RPMI8226 (cell line): ENCODE data around the gene CARMIL1.
"Not testable (repeated sequence)": the region's sequence is repeated elsewhere in the genome, so short reads cannot be mapped to it uniquely, and the experiment has no call there.

ENCODE experiments used
- DNase-seq: peaks from one replicate; pipeline ENCODE4 v3.0.0-alpha.2; 2015

Gene CARMIL1

DNA sequence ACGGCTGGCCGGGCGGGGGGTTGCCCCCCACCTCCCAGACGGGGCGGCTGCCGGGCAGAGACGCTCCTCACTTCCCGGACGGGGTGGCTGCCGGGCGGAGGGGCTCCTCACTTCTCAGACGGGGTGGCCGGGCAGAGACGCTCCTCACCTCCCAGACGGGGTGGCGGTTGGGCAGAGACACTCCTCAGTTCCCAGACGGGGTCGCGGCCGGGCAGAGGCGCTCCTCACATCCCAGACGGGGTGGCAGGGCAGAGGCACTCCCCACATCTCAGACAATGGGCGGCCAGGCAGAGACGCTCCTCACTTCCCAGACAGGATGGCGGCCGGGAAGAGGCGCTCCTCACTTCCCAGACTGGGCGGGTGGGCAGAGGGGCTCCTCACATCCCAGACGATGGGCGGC lies 306.9 kb downstream of the CARMIL1 start:
- not testable (repeated sequence) for DNase-seq

DNA sequence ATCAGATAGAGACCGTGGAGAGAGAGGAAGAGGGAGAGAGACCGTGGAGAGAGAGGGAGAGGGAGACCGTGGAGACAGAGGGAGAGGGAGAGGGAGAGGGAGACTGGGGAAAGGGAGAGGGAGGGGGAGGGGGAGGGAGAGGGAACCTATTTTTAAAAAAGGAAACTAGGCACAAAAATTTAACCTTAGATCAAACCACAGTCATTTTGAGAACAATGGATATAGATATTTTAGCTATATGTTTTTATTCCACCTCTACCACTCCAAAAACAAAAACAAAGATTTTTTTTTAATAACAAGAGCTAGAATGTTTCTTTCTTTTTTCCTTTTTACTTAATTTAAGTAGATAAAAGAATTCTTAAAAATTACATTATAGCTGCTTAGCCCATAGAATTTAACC lies 307.8 kb downstream of the CARMIL1 start:
- DNase-seq, result no peak

DNA sequence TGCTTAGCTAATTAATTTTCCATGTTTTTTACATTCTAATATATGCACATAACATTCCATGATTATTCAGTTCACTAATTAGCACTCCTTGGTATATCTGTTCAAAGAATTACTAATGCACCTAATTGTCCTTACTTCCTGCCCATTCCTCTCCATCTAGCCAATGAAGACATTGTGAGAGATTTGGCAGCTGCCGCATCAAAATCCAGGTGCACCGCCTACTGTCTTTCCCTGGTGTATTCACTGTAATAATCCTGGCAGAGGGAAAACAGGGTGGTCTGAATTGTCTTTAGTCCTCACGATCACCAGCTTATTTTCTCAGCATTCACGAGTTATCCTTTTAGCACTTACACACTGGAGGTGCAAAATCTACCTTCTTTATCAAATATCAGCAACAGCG lies 311.8 kb downstream of the CARMIL1 start:
- no peak for DNase-seq

DNA sequence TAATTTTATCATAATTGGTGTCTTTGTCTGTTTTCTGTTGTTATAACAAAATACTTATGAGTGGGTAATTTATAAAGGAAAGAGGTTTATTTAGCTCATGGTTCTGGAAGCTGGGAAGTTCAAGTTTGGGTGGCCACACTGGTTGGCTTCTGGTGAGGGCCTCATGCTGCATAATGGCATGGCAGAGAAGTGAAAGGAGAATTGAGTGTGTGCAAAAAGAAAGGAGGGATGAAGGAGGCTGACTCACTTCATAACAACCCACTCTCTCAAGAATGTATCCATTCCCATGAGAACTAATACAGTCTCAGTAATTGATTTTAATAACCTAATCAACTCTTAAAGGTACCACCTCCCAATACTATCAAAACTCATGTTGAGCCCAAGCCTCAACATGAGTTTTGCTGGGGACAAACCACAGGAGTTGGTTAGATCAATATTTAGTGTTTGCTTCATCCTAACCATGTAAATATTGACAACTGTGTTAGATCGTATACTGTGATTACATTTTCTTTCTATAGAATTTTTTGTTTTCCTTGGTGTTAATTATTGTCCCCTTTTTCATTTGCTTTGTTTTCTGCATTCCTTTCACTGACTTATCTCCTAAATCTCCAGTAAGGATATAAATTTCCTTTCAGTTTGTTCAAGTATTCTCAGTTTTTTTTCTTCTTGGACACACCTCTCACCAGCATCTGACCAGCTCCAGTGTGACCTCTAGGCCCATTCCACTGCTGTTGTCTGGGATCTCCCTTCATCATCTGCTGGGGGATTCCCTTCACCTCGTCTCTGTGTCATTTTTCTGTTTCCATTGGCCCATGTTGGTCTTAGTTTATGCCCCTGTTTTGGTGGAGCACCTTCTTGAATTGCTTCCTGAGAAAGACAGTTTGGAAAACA lies 318.0 kb downstream of the CARMIL1 start:
- DNase-seq, result no peak

DNA sequence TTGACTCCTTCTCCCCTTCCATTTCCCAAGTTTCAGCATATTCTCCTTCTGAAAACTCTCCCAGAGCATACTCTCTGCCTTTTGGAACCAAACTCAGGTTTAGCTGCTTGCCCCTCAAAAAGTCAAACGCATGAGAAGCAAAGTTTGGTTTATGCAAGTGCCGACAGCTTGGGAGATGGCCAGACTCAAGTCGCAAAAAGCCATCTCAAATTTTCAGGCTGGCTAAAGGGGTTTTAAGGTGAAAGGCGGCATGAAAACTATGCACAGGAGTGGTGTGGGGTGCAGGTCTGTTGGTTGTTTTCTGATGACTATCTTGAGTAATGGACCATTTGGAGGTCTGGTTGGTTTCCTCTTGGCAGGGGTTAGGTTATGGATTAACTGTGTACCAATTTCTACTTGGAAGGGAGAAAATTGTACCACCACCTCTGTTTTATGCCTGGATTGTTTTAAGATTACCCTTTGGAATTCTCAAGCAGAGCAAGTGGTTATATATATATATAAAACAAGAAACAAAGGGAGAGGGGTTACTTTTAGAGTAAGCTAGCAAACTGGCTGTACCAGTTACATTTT lies 320.4 kb downstream of the CARMIL1 start:
- no peak for DNase-seq

DNA sequence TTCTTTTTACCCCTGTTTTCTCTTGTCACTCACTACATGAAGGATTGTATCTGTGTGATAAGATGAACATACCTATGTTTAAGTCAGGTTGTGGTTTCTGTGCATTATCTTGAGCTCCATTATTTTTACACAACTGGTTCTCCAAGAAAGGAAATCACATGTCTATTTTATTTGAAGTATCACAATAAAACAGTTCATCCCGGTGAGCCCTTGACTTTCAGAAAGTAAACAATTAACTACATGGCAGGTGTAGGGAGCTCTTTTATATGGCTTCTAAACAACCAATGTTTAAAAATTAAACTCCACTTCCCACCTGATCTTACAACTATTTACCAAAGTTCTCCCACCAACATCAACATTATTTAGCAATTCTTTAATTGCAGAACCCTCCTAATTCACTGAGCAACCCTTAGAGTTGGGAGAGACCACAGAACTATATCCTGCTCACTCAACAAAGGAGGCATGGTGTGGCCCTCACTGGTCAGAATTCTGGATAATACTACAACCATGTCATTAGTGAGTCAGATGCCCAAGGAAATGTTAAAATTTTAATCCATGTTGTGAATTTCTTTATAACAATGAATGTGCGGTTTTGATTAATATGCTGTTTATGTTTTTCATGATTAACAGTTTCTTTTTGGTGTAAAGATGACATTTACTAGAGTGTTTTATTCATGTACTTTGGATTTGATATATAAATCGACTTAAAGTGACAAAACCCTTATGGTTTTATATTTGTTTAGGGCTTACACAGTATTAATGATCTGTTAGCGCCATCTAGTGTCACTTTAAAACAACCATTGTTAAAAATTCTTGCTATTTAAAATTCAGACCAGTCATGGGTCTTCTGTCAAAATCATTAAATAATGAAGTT lies 322.9 kb downstream of the CARMIL1 start:
- DNase-seq, result peak; percentile 54

DNA sequence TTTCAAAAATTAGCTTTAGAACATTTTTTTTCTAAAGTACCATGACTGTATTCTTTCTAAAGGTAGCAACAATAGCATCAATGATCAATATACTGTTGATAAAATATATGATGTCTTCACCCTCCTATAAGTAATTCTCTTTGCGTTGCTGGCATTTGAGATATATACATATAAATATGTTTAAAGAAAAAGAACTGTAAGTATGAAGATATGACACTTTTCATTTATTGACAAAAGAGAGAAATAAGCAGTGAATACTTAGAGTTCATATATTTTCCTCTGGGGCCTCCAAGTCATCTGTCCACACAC lies 323.5 kb downstream of the CARMIL1 start:
- no peak for DNase-seq

DNA sequence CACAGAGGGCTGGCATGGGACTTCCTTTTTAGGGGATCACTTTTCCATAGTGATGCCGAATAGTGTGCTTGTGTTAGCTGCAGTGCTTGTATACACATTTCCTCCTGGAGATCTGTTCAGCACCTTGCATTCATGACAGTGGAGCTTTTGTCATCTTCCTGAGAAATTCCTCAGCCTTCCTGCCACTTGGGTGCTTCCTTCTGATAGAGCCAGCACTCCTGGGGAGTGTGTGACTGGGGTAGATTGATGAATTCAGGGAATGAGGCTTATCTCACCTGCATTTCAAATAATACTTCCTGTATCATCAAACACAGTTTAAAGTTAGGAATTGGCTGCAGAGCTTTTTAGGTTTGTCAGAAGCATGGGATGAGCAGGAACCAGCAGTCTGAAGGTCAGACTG lies 324.1 kb downstream of the CARMIL1 start:
- no peak for DNase-seq

DNA sequence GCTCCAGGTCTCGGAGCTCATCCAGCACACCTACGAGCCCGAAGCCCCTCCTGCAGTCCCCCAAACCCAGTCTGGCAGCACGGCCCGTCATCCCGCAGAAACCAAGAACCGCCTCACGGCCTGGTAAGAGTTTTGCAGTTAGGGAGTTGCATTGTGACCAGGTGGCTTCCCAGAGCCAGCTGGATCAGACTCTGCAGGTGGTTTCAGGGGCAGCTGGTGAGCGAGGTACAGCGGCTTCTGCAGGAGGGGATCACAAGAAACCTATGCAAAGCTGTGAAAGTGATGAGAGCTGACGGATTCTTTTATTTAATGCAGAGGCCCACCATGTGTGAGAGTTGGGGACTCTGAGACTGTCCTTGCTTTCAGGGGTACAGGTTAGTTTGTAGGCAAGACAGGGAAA lies 327.0 kb downstream of the CARMIL1 start:
- DNase-seq, result no peak

DNA sequence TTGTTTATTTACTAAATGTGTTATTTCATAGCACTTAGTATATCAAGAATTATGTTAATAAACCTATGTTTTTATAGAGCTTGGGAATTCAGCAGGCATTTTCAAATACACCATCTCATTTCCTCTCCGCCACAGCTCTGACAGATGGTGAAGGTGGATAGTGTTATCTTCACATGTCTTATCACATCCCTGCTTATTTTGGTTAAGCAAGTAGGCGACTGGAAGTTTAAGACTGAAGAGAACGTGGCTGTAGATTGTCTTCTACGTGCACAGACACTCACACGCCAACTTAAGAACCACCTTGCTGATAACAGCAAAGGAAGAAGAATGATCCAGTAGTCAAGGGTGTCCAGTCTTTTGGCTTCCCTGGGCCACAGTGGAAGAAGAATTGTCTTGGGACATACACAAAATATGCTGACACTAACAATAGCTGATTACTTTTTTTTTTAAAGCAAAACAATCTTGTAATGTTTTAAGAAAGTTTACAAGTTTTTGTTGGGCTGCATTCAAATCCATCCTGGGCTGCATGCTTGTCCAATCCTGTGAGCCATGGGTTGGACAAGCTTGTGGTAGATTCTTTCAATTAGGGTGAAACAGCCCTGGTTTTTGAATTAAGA lies 329.5 kb downstream of the CARMIL1 start:
- DNase-seq, result no peak

DNA sequence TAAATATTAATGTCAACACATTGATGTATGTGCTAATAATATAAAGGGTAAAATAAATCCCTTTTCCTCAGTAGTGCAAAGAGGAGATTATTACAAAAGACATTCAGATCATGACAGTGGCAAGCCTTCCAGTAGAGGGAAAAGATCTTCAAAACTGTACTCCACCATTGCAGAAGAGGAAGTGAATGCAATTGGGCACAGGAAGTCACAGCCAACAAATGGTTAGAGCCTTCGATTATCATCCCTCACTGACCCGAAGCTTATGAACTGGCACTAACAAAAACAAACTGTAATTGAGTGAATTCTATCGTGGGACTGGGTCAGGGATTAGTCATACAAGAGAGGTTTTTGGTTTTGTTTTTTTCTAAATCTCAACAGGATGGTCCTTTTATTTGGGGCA lies 333.5 kb downstream of the CARMIL1 start:
- DNase-seq, result no peak

DNA sequence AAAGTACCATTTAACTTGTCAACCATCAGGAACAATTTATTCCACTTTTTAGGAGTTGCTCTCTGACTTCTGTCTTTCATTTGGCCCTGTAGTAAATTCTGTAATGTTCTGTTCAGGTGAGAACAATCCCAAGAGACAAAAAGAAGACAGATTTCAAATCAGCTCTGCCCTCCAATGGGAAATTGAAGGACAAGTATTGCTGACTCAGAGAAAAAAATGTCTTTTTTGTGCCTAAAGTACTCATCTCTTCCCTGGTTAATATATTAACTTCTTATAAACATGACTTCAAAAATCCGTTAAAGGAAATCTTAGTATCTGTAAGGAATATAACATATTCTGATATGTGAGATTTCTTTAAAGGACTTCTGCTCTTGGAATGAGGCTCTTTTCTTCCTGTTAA lies 334.2 kb downstream of the CARMIL1 start:
- DNase-seq, result no peak

DNA sequence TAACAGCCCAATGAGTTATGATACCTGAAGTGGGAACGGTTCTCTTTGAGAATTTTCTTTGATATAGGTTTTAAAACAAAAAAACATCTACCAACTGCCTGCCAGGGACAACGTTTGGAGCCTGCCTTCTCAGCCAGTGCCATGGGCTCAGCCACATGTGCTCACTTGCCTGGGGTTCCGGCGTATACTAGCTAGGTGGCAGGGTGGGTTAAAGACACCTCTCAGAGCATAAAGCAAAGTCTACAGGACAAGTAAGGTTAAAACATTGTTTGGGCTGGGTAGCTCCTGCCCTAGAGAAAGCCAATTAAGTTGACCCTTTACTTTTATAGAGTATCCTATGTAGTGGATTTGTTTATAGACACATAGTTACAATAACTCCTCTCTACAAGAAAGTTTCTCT lies 334.9 kb downstream of the CARMIL1 start:
- no peak for DNase-seq

DNA sequence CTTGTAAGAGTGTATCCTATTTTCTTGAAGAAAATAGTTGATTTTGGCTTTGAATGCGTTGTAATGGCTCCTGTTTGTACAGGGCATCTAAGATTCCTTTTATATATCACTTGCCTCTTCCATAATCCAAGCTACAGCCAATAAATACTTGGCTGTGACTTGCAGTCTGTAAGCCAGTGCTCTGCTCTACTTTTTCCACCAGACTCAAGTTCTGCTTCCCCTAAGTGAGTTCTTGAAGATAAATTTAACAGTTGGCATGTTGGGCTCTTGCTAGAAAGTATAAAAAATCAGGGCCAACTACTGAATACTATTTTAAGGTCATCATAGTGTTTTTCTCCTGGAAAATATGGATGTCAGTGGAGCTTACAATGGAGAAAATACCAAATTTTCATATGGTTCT lies 336.3 kb downstream of the CARMIL1 start:
- DNase-seq, result no peak

DNA sequence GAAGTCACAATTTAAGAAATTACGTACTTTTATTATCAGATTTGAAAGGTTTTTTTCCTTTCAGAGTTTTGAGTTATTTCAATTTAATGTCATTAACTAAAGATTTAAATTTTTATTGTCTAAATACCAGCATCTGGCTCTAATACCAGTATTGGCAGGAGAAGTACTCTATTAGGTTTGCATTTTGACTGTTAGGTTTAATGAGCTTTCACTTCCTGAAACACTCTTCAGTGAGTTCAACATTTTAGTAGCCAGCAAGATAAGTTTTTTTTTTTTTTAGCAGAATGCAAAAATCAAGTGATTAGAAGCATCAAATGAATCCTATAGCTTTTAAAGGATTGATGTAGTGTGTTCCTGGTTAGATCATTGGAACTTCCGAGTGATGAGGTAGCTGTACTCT lies 338.8 kb downstream of the CARMIL1 start:
- DNase-seq, result no peak

DNA sequence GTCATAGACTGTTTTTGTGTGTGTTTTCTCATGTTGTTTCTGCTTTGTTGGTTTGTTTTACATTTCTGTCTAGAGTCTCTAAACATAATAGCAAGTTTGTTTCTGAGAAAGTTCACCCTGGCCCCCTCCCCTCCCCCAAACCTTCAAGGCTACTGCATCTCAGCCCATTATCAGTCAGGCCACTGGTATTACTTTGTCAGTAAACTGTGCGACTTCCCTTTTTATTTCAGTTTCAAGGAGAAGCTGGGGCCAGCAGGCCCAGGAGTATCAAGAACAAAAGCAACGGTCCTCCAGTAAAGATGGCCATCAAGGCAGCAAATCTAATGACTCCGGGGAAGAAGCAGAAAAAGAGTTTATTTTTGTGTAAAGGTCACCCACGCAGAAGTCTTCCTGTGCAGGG lies 340.0 kb downstream of the CARMIL1 start:
- DNase-seq, result no peak

DNA sequence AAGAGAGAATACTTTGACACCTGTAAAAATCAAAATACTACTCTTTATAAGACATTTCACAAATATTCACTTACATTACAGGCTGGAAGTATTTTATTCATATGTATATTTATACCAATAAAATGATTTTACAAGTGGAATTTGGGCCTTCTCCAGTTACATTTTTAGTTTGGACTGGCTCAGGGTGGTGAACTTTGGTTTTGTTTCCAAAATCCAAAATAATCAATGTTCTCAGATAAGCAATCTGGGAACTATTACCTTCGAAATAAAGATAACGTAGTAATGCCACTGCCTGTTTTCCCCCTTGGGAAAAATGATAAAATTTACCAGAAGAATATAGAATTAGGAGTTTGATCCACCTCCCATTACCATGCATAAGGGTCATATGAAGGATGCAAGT lies 341.2 kb downstream of the CARMIL1 start:
- DNase-seq, result no peak

DNA sequence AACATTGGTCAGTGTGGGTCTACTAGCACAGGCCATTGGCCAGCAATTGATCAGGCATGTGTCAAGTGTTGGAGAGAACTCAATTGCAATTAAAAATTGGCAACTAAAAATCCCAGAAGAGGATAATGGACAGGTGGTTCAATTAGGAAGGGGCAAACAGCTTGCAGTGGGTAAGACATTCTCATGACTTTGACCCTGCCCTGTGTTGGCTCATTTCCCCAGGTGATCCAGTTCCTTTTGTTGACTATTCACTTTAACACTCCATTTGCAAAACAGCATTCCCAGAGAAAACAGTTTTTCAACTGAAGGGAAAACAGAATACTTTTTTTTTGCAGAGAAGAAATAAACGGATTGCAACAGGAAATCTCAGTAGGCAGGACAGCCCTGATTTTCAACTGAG lies 343.9 kb downstream of the CARMIL1 start:
- no peak for DNase-seq

DNA sequence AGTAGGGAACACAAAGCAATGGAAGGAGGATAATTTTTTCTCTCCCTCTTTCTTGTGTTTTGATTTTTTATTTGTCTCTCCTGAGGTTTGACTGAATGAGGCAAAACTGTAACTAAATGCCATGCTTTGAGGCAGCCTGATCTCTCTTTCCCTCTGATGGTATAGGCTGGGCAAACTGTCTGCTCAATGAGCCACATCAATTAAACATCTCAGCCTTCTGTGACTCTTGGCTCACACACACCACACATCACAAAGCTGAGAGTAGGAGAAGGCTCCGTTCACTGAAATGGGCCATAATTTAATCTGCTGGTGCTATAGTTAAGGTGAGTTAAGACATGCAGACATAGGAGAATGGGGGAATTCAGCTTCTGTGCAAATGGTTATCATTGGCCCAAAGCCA lies 344.7 kb downstream of the CARMIL1 start:
- peak; percentile 18 for DNase-seq

DNA sequence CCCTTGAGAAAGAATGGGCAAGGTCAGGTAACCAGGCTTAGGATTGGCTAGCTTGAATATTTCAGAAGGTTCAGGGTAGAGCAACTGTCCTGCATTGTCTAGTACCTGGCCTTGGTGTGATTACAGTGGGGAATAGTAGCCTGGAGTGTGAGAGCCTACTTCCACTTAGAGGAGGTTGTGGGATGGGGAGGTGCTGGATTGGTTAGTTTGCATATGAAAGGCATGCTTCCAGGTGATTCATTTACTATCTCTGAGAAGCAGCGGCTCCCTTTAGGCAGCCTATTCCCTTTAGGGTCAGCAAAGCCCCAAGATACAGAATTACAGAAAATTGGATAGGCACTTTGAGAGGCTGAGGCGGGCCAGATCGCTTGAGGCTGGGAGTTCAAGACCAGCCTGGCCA lies 347.8 kb downstream of the CARMIL1 start:
- no peak for DNase-seq

DNA sequence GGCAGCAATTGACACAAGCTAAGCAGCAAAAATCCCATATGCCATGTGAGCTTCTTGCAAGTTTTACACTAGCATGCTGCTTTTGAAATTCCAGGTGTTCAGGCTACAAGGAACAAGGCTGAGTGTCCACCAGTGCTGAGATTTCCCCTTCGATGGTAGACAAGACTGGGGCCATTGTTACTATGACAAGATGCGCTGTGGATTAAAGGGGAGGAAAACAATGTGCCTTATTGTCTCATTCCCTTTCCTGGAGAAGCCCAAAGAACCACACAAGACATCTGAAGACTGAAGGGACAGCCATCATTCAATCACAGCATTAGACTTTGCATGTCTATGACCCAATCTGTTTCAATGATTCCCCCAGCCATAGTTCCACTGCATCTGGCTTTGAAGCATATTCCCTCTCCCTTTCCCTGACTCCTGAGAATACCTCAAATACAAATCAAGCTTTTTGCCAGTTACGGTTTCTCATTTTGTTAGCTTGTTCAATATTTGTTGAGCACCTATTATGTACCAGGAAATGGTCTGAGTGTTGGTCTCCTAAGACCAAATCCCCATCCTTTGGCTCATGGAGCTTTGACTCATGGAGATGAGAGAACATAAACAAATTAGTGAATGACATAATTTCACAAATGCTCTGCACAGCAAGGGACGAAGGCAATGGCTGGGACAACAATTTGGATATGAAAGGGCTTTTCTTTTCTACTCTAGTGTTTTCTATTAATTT lies 349.5 kb downstream of the CARMIL1 start:
- DNase-seq, result no peak

DNA sequence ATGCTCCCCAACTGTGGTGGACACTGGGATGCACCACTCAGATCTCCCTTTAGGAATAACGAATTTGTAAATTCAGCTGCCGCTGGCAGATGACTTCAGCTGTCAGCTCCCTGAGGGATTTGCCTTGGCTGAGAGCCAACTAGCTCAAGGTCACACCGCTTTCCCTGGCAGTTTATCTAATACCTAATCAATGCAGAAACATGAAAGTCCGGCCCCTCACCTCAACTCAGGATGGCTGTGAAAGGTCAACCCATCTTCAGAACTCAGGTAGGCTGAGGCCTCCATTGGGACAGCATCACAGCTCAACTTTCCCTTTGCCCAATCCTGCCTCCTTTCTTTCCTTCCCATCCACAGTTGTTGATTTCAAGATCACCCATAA lies 350.0 kb downstream of the CARMIL1 start:
- DNase-seq, result no peak
